ENCODE results near the gene PPP2R5B. TPM values are rescaled to one million over a fixed set of nuclear protein-coding genes. Genes with fewer than 3 reads are reported as not detected.

PPP2R5B gene
- total and polyA plus RNA-seq, 2 donors (not counting 1 experiment from before 2014, with no cell fraction given): 12.1 to 12.4 TPM

DNA sequence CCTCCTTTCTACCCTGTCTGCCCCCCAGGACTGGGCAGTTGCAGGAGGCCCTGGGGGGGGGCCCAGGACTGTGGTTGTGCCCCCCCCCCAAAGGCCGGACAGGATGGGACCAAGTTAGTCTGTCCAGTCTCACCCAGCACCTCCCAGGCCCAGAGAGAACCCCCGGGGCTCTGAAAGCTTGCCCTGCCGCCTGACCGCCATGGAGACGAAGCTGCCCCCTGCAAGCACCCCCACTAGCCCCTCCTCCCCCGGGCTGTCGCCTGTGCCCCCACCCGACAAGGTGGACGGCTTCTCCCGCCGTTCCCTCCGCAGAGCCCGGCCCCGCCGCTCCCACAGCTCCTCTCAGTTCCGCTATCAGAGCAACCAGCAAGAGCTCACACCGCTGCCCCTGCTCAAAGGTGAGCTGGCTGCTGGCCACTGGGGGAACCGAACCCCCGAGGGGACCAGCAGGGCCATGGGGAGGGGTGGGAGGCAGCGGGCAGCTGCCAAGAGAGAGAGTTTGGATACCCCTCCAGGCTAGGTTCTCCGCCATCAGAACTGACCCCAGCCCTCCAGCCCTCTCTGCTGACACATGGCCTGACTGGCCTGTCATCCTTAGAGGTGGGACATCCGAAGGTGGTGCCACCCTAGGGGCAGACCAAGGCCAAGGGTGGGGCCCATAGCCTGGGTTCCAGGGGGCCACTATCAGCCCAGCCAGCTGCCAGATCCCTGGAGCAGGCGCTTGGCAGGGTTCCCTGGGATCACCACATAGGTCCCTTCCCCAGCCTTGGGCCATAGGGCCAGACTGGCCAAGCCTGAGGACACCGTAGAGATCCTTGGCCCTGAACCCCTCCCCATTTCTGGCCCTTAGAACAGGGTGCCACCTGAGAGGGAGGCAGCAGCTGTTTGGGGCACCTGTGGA, 1.3 kb downstream of the PPP2R5B start:
- Histone ChIP-seq H3K27me3 (ENCODE audit: control insufficient read depth, insufficient read depth, low read length) (no peaks in the 10 kb centered on the region), H3K9ac (ENCODE audit: insufficient read depth, low read length) (no peak overlapping the region), H3K9me3 (ENCODE audit: control insufficient read depth, insufficient read depth, low read depth, low read length) (no peaks in the 10 kb centered on the region), H2AFZ (ENCODE audit: low read length) (no peak overlapping the region), H3K79me2 (ENCODE audit: control insufficient read depth, insufficient read depth, low read length) (no peaks in the 10 kb centered on the region), H3K36me3 (ENCODE audit: control insufficient read depth, insufficient read depth, low read length) (peaks cover 8% of the 10 kb centered on the region), H3K4me2 (ENCODE audit: extremely low read depth, insufficient read depth, low read length) (peak overlapping the region; percentile 79), H3K4me1 (ENCODE audit: control insufficient read depth, extremely low read depth, insufficient read depth, low read length) (peaks cover 6% of the 10 kb centered on the region), H3K4me3 (replicated peaks in 1 of 4; ENCODE audit: control extremely low read depth in 1 of 4, insufficient read depth in 1 of 4, low read depth in 3 of 4, low read length in 4 of 4) (peak overlapping the region; percentile 47 to 95 (median 69)), H3K27ac (ENCODE audit: insufficient read depth, low read length) (no peak overlapping the region), H4K20me1 (ENCODE audit: control insufficient read depth, extremely low read depth, insufficient read depth, low read length) (no peaks in the 10 kb centered on the region)
- no peak for DNase-seq (ENCODE audit: low read depth in 2 of 2)
- no peak for TF ChIP-seq EZH2 (IDR thresholded peaks at IDR 0.05; ENCODE audit: low read length, missing control alignments)
- no peak for TF ChIP-seq CTCF (conservative IDR thresholded peaks at IDR 0.05 in 1 of 2, IDR thresholded peaks at IDR 0.05 in 1 of 2; ENCODE audit: low read depth in 1 of 2, low read length in 2 of 2)

DNA sequence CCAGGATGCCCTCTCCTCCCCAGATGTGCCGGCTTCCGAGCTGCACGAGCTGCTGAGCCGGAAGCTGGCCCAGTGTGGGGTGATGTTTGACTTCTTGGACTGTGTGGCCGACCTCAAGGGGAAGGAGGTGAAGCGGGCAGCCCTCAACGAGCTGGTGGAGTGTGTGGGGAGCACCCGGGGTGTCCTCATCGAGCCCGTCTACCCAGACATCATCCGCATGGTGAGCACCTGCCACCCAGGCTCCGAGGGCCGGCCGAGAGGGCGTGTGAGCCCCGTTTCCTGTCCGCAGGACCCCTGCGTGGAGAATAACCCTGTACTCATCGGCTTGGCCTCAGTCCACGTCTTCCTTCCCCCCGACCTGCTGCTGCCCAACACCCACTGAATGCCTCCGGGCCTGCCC, 2.2 kb downstream of the PPP2R5B start:
- no peak overlapping the region for H3K27ac ChIP-seq (ENCODE audit: insufficient read depth, low read length)
- H2AFZ ChIP-seq (ENCODE audit: low read length): no peak overlapping the region
- no peak for DNase-seq (ENCODE audit: low read depth in 2 of 2)
- no peaks in the 10 kb centered on the region for H3K27me3 ChIP-seq (ENCODE audit: control insufficient read depth, insufficient read depth, low read length)
- H3K36me3 ChIP-seq (ENCODE audit: control insufficient read depth, insufficient read depth, low read length): peaks cover 8% of the 10 kb centered on the region
- H4K20me1 ChIP-seq (ENCODE audit: control insufficient read depth, extremely low read depth, insufficient read depth, low read length): no peaks in the 10 kb centered on the region
- no peak overlapping the region for H3K9ac ChIP-seq (ENCODE audit: insufficient read depth, low read length)
- no peaks in the 10 kb centered on the region for H3K9me3 ChIP-seq (ENCODE audit: control insufficient read depth, insufficient read depth, low read depth, low read length)
- no peak overlapping the region for H3K4me3 ChIP-seq (replicated peaks in 1 of 4; ENCODE audit: control extremely low read depth in 1 of 4, insufficient read depth in 1 of 4, low read depth in 3 of 4, low read length in 4 of 4)
- H3K4me1 ChIP-seq (ENCODE audit: control insufficient read depth, extremely low read depth, insufficient read depth, low read length): peaks cover 6% of the 10 kb centered on the region
- H3K79me2 ChIP-seq (ENCODE audit: control insufficient read depth, insufficient read depth, low read length): no peaks in the 10 kb centered on the region
- H3K4me2 ChIP-seq (ENCODE audit: extremely low read depth, insufficient read depth, low read length): no peak overlapping the region
- TF ChIP-seq CTCF (conservative IDR thresholded peaks at IDR 0.05 in 1 of 2, IDR thresholded peaks at IDR 0.05 in 1 of 2; ENCODE audit: low read depth in 1 of 2, low read length in 2 of 2): no peak
- TF ChIP-seq EZH2 (IDR thresholded peaks at IDR 0.05; ENCODE audit: low read length, missing control alignments): no peak

- Histone ChIP-seq H3K36me3 (ENCODE audit: control insufficient read depth, insufficient read depth, low read length) (peaks cover 13% of the 10 kb centered on the region), H3K4me1 (ENCODE audit: control insufficient read depth, extremely low read depth, insufficient read depth, low read length) (peaks cover 3% of the 10 kb centered on the region), H3K79me2 (ENCODE audit: control insufficient read depth, insufficient read depth, low read length) (no peaks in the 10 kb centered on the region), H3K27ac (ENCODE audit: insufficient read depth, low read length) (no peak overlapping the region), H3K27me3 (ENCODE audit: control insufficient read depth, insufficient read depth, low read length) (no peaks in the 10 kb centered on the region), H3K9ac (ENCODE audit: insufficient read depth, low read length) (no peak overlapping the region), H3K4me2 (ENCODE audit: extremely low read depth, insufficient read depth, low read length) (no peak overlapping the region), H4K20me1 (ENCODE audit: control insufficient read depth, extremely low read depth, insufficient read depth, low read length) (no peaks in the 10 kb centered on the region), H3K4me3 (replicated peaks in 1 of 4; ENCODE audit: control extremely low read depth in 1 of 4, insufficient read depth in 1 of 4, low read depth in 3 of 4, low read length in 4 of 4) (no peak overlapping the region), H3K9me3 (ENCODE audit: control insufficient read depth, insufficient read depth, low read depth, low read length) (no peaks in the 10 kb centered on the region), H2AFZ (ENCODE audit: low read length) (no peak overlapping the region)
- TF ChIP-seq CTCF (conservative IDR thresholded peaks at IDR 0.05 in 1 of 2, IDR thresholded peaks at IDR 0.05 in 1 of 2; ENCODE audit: low read depth in 1 of 2, low read length in 2 of 2) (no peak), EZH2 (IDR thresholded peaks at IDR 0.05; ENCODE audit: low read length, missing control alignments) (no peak)
- no peak for DNase-seq (ENCODE audit: low read depth in 2 of 2)
Observed at GRCh38 chr11:64928957-64929356, 4.5 kb downstream of the PPP2R5B start.

All from fibroblast of lung (primary cell).